ENCODE measurements around the gene TMCC1.

- TF ChIP-seq POLR2AphosphoS5 (IDR thresholded peaks at IDR 0.05; ENCODE audit: insufficient read depth, low read depth, low read length) (no peak), EZH2 (IDR thresholded peaks at IDR 0.05; ENCODE audit: borderline replicate concordance, low read depth, low read length, severe bottlenecking) (no peak)
- TF ChIP-seq, protein P1, sequence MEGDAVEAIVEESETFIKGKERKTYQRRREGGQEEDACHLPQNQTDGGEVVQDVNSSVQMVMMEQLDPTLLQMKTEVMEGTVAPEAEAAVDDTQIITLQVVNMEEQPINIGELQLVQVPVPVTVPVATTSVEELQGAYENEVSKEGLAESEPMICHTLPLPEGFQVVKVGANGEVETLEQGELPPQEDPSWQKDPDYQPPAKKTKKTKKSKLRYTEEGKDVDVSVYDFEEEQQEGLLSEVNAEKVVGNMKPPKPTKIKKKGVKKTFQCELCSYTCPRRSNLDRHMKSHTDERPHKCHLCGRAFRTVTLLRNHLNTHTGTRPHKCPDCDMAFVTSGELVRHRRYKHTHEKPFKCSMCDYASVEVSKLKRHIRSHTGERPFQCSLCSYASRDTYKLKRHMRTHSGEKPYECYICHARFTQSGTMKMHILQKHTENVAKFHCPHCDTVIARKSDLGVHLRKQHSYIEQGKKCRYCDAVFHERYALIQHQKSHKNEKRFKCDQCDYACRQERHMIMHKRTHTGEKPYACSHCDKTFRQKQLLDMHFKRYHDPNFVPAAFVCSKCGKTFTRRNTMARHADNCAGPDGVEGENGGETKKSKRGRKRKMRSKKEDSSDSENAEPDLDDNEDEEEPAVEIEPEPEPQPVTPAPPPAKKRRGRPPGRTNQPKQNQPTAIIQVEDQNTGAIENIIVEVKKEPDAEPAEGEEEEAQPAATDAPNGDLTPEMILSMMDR (IDR thresholded peaks at IDR 0.05; ENCODE audit: extremely low read depth in 1 of 2, insufficient read depth in 1 of 2, low read depth in 1 of 2, low read length in 2 of 2), result no peak
These were observed 290.0 kb downstream of the TMCC1 start for GRCh38 chr3:129603561-129603942.
